A673 (cell line): ENCODE results near the gene COG6.

ENCODE experiments used
- CTCF ChIP-seq: fragments of 300-800, 200-600 bp; sonication (generic); conservative IDR thresholded peaks from 2 replicates; pipeline ENCODE4 v1.5.1; 2017; ENCODE audit warnings: low read depth, mild to moderate bottlenecking, antibody characterized with exemption, low read length, moderate library complexity, mixed read lengths
- EZH2 ChIP-seq: fragments of 200-600 bp; sonication (generic); IDR thresholded peaks from 2 replicates; pipeline ENCODE4 v1.6.1; 2017; ENCODE audit warnings: borderline replicate concordance, low read depth, mild to moderate bottlenecking, mixed read lengths, antibody characterized with exemption, low read length; ENCODE audit not compliant: poor library complexity, severe bottlenecking

GRCh38 chr13:39641645-39642044, 13.8 kb upstream of the COG6 start:
- TF ChIP-seq CTCF (no peak), EZH2 (no peak)
